Adrenal gland (tissue), 12 donors: Measurements from ENCODE around the gene PRKD3. TPM values are rescaled to one million over a fixed set of nuclear protein-coding genes. Genes with fewer than 3 reads are reported as not detected.

Experiments
- DNase-seq, 7 donors: peaks; one replicate each; pipeline ENCODE4 v3.0.0-alpha.2; 2019 to 2020
- H3K27ac ChIP-seq, 5 donors: fragments of 200-600 bp; sonication (generic) in 4 of 5; 1 replicate in 3 of 5; 2 replicates in 2 of 5; pipeline versions ENCODE4 v1.5.1 to v1.8.0; 2016 to 2020; ENCODE audit warnings: mild to moderate bottlenecking in 1 of 5
- H3K27me3 ChIP-seq: fragments of 200-600 bp; 2 replicates; pipeline ENCODE4 v1.8.0; 2021
- H3K36me3 ChIP-seq, 2 donors: fragments of 200-600 bp; replicated peaks in 1 of 2; 1 replicate in 1 of 2; 2 replicates in 1 of 2; pipeline versions ENCODE4 v1.5.1 to v1.8.0; 2018 to 2022
- H3K4me1 ChIP-seq, 2 donors: fragments of 200-600 bp; replicated peaks in 1 of 2; 1 replicate in 1 of 2; 2 replicates in 1 of 2; pipeline versions ENCODE4 v1.5.1 to v1.8.0; 2018 to 2021
- H3K4me3 ChIP-seq, 4 donors: fragments of 200-600 bp; sonication (generic) in 3 of 4; one replicate each; pipeline ENCODE4 v1.5.1; 2016 to 2018
- H3K9me3 ChIP-seq, 3 donors: fragments of 200-600 bp; sonication (generic) in 1 of 3; replicated peaks in 1 of 3; 1 replicate in 2 of 3; 2 replicates in 1 of 3; pipeline versions ENCODE4 v1.5.1 to v1.8.0; 2016 to 2021
- POLR2A ChIP-seq, 2 donors: fragments of 450-650 bp; IDR thresholded peaks; one replicate each; pipeline ENCODE4 v1.6.1; 2017; ENCODE audit warnings: antibody characterized with exemption in 2 of 2, mild to moderate bottlenecking in 2 of 2, moderate library complexity in 1 of 2
- WGBS, 4 donors: extraction: QIAGEN DNeasy Blood & Tissue Kit in 2 of 4; methylation state at CpG; one replicate each; pipeline versions ENCODE4 v1.1.5 to v1.1.7; 2013 to 2017; 5-methylcytosine and 5-hydroxymethylcytosine counted together
- intact Hi-C, 2 donors: fragments of 100-400 bp; cut with DNase I; formaldehyde crosslinking; loops; one replicate each; pipeline versions ENCODE4 v1.14.1 to v1.15.0; 2022 to 2023
- polyA plus RNA-seq, 3 donors: library from polyadenylated mRNA; stranded (reverse); fragments of 200-250 nt in 2 of 3; fragments of 350-450 nt in 1 of 3; fragmentation: Illumina TruSeq in 1 of 3; extraction: RNeasy Lipid Tissue Mini Kit (QIAGEN cat#74804) in 1 of 3; gene quantifications; one replicate each; pipeline ENCODE4 v1.2.3, GENCODE V29; 2013 to 2014
- total RNA-seq, 9 donors: library from RNA; depleted of rRNA in 4 of 9; stranded (reverse); fragments of >200 nt in 4 of 9; fragments of 120-200 nt in 1 of 9; fragmentation: NEBNext Ultra II Directional in 1 of 9; extraction: Animal tissue kit (Norgen Biotek cat#: 25700) in 1 of 9; gene quantifications; one replicate each; pipeline versions ENCODE4 v1.1.0 to v1.2.4, GENCODE V29; 2013 to 2023
- TF ChIP-seq, protein P1 (sequence below), 6 experiments: fragments of 450-650 bp in 4 of 6; fragments of 200-600 bp in 2 of 6; sonication (generic) in 1 of 6; IDR thresholded peaks; 1 replicate in 5 of 6; 2 replicates in 1 of 6; pipeline versions ENCODE4 v1.5.1 to v1.8.0; 2016 to 2021; ENCODE audit warnings: antibody characterized with exemption in 6 of 6, mild to moderate bottlenecking in 2 of 6, moderate library complexity in 1 of 6
- donor health status: healthy with polysubstance abuse.
- donor health status: Bipolar disorder and iron deficiency.
- donor health status: DM: yes; HTN: yes; CAD: no.
- donor health status: DM: no; HTN: no; CAD: no.
- donor health status: DM: no; HTN: no; CAD: no.
- donor health status: DM: yes; HTN: yes; CAD: no.

The PRKD3 gene
- total and polyA plus RNA-seq, 12 donors: 10.9 to 136 (median 49.3) TPM

DNA sequence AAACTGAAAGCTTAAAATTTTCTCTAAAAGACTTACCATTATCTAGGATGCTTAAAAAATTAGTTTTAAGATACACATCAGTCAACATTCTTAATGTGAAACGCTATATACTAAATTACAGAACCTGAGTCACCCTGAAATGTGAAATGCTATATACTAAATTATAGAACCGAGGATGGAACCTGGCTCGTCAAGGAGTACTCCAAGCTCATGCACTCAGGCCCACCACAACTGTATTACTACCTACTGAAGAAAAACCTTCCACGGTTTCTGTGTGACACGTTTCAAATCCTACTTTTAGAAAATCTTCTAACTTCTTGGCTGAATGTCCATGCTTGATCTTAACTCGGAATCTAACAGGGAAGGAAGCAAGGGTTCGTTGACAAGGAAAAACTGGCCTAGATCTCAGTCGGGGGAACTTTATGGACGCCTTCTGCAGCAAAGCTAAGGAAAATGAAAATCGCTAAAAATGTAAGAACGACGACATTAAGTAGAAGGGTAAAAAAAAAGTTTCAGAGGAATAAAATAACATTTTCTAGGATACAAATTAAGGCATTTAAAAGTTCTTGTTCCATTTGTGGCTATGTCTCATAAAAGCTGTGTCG is 1.4 kb downstream of the PRKD3 start:
- H3K4me1 ChIP-seq: peaks cover 22 to 54% of the 10 kb centered on the region in 2 donors
- peak overlapping the region in 3 of 4 donors; percentile 3 to 96 (median 93) for H3K4me3 ChIP-seq
- no peaks in the 10 kb centered on the region for H3K9me3 ChIP-seq
- H3K27me3 ChIP-seq: no peaks in the 10 kb centered on the region
- intact Hi-C loops: no loop called here
- H3K36me3 ChIP-seq: no peaks in the 10 kb centered on the region
- TF ChIP-seq, protein P1, sequence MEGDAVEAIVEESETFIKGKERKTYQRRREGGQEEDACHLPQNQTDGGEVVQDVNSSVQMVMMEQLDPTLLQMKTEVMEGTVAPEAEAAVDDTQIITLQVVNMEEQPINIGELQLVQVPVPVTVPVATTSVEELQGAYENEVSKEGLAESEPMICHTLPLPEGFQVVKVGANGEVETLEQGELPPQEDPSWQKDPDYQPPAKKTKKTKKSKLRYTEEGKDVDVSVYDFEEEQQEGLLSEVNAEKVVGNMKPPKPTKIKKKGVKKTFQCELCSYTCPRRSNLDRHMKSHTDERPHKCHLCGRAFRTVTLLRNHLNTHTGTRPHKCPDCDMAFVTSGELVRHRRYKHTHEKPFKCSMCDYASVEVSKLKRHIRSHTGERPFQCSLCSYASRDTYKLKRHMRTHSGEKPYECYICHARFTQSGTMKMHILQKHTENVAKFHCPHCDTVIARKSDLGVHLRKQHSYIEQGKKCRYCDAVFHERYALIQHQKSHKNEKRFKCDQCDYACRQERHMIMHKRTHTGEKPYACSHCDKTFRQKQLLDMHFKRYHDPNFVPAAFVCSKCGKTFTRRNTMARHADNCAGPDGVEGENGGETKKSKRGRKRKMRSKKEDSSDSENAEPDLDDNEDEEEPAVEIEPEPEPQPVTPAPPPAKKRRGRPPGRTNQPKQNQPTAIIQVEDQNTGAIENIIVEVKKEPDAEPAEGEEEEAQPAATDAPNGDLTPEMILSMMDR (IDR thresholded peaks at IDR 0.05): no peak
- TF ChIP-seq POLR2A (IDR thresholded peaks at IDR 0.05): no peak
- no peak for DNase-seq
- 7 to 10% (median 8%) methylated on average over 13 of the region's 13 CpGs for WGBS, 4 donors
- peak overlapping the region; percentile 49 to 98 (median 94) for H3K27ac ChIP-seq

DNA sequence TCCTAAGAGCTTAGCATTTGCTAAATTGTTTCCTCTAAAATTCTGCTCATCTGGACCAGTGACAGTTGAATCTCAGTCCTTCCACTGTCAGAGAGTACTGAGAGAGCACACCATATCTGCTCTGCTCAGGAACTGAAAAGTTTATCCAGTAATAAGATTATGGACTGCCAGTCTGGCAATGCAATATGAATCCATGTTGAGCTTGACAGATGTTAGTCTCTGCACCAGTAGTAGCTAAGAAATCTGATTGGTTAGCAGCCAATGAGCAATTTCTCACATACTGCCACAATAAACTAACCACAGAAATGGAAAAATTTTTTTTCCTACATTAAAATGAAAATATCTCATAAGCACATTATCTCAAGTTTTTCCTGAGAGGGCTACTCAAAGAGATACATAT is 2.3 kb downstream of the PRKD3 start:
- no peaks in the 10 kb centered on the region for H3K9me3 ChIP-seq
- peak overlapping the region in 1 of 4 donors; percentile 96 for H3K4me3 ChIP-seq
- no peak for DNase-seq
- H3K36me3 ChIP-seq: no peaks in the 10 kb centered on the region
- peak overlapping the region in 2 of 5 donors; percentile 94 to 98 for H3K27ac ChIP-seq
- no peaks in the 10 kb centered on the region for H3K27me3 ChIP-seq
- intact Hi-C loops: no loop called here
- H3K4me1 ChIP-seq: peaks cover 27 to 63% of the 10 kb centered on the region in 2 donors
- peak in 1 of 2 donors; percentile 36 for TF ChIP-seq POLR2A (IDR thresholded peaks at IDR 0.05)
- TF ChIP-seq, protein P1 (IDR thresholded peaks at IDR 0.05): no peak

DNA sequence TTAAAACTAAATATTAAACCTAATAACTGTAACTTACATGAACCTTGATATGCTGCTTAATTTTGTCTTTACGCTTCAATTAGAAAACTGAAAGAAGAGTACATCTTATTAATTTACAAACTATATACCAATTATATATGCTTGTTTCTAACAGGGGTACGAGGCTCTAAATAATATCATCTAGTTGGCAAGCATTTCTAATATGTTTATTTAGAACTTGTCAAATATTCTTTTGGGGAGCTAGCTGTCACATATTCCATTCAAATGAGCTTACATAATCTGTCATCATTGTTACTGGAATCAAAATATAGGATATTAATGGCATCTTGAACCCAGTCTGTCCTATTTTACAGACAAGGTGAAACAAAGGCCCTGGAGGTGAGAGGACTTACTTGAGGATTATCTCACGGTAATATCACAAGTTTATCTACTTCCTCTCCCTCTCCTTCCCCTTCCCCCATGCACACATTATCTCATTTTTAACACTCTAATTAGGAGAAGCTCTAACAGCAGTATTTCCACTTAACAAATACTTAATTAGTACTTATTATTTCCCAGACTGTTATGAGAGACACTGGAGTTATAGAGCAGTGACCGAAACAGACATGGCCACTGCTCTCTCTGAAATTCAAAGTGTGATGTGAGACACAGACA is 3.5 kb downstream of the PRKD3 start:
- intact Hi-C loops: no loop called here

More for the DNA sequence above, 3.5 kb downstream of the PRKD3 start:
- H3K9me3 ChIP-seq: no peaks in the 10 kb centered on the region
- DNase-seq: no peak
- TF ChIP-seq, protein P1 (IDR thresholded peaks at IDR 0.05): no peak
- no peak for TF ChIP-seq POLR2A (IDR thresholded peaks at IDR 0.05)
- H3K36me3 ChIP-seq: no peaks in the 10 kb centered on the region
- WGBS, 4 donors: 62 to 67% (median 66%) methylated on average over 4 of the region's 4 CpGs
- peaks cover 27 to 57% of the 10 kb centered on the region in 2 donors for H3K4me1 ChIP-seq
- H3K4me3 ChIP-seq: peak overlapping the region in 1 of 4 donors; percentile 96
- H3K27ac ChIP-seq: no peak overlapping the region
- no peaks in the 10 kb centered on the region for H3K27me3 ChIP-seq
